ENCODE measurements around the gene AGAP1.

GRCh38 chr2:236061497-236061896 lies 567.7 kb downstream of the AGAP1 start:
- TF ChIP-seq, protein P1, sequence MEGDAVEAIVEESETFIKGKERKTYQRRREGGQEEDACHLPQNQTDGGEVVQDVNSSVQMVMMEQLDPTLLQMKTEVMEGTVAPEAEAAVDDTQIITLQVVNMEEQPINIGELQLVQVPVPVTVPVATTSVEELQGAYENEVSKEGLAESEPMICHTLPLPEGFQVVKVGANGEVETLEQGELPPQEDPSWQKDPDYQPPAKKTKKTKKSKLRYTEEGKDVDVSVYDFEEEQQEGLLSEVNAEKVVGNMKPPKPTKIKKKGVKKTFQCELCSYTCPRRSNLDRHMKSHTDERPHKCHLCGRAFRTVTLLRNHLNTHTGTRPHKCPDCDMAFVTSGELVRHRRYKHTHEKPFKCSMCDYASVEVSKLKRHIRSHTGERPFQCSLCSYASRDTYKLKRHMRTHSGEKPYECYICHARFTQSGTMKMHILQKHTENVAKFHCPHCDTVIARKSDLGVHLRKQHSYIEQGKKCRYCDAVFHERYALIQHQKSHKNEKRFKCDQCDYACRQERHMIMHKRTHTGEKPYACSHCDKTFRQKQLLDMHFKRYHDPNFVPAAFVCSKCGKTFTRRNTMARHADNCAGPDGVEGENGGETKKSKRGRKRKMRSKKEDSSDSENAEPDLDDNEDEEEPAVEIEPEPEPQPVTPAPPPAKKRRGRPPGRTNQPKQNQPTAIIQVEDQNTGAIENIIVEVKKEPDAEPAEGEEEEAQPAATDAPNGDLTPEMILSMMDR (IDR thresholded peaks at IDR 0.05) = no peak
- TF ChIP-seq POLR2A (IDR thresholded peaks at IDR 0.05) = no peak
